GM18498 (cell line): Measurements from ENCODE around the gene CENPF.
"Not testable (repeated sequence)": the region's sequence is repeated elsewhere in the genome, so short reads cannot be mapped to it uniquely, and the experiment has no call there.

Experiments
- ATAC-seq: cut with Tn5 transposase; IDR thresholded peaks from one replicate; pipeline ENCODE4 v1.9.1; 2021; ENCODE audit warnings: mild to moderate bottlenecking, moderate library complexity; ENCODE audit not compliant: unreplicated experiment

The CENPF gene

DNA sequence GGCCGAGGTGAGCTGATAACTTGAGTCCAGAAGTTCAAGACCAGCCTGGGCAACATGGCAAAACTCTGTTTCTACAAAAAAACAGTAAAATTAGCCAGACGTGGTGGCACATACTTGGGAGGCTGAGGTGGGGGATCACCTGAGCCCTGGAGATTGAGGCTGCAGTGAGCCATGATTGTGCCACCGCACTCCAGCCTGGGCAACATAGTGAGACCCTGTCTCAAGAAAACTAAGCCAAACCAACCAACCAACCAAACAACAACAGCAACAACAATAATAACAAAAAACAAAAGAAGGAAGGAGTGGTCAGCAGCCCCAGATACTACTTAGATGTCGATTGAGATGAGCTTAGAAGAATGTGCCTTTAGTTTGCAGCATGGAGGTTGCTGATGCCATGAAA, 47.7 kb downstream of the CENPF start:
- no peak for ATAC-seq

DNA sequence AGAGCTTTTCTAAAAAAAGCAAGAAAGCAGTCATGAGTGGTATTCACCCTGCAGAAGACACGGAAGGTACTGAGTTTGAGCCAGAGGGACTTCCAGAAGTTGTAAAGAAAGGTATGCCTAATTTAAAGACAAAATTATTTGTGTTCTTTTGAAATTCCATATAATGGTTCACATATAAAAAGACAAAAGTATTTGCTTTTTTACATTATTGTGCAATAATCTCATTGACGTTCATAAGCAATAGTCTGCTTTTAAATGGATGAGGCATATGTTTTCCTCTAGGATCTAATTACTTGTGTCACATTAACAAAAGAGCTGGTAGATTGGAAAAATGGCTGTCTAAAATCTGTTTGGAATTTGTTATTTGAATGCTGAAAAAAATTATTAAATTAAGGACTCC, 54.3 kb downstream of the CENPF start:
- ATAC-seq: no peak

DNA sequence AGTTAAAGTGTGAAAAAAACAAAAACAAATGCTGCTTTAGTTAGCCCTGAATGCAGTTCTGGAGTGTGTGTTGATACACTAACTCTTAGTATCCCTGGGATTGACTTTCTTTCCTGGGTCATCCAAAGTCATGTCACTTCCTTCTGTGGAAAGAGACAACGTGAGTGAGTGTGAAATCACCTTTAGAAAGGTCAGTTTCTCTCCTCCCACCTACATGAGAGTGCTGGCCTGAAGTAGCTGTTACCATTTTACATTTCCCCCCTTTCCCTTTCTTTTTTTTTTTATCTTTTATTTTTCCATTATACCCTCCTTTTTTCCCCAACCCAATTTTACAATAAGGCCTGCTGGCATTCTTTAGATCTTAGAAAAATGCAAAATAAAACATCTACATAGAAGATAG, 55.2 kb downstream of the CENPF start:
- no peak for ATAC-seq

DNA sequence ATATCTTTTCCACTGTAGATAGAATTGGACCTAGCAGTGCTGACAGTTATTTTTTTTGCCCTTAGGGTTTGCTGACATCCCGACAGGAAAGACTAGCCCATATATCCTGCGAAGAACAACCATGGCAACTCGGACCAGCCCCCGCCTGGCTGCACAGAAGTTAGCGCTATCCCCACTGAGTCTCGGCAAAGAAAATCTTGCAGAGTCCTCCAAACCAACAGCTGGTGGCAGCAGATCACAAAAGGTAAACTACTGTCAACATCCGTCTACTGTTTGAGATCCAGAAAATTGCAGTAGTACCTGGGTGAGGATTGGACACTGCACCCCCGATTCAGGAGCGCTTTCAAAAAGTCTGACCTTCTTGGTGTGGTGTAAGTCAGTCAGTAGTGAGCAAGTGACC, 55.8 kb downstream of the CENPF start:
- no peak for ATAC-seq

DNA sequence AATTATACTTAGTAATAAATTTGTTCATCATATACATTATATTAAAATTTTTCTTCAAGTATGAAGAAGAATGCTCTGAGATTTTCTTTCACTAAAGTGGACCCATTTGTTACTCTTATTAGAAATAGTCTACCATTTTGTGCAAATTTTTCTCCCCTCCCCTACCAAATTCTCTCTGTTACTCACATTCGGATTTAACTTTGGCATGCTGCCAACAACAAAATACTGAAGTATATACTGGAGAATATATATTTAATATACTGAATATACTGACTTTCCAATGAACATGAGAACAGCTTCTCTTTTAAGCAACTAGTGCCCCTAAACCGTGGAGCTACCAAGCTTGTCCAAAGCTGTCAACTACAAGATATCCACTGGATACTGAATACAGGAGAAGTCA, 57.2 kb downstream of the CENPF start:
- ATAC-seq: no peak

DNA sequence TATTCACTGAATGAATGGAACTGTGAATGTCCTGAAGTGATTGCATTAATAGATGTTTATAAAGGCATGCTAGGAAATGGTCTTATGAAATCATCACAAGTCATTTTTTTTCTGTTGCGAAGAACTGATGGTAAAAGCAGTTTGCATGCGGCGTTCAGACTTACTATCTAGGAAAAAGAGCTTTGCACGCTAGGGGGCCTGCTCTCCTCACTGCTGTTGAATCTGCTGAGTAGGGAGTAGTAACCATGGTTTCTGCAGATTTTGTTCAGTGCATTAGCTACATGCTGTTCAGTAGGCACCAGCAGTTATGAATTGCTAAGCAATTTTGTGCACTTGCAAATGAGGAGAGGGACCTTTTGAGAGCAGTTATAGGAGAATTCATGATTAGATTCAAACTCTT, 57.9 kb downstream of the CENPF start:
- no peak for ATAC-seq

DNA sequence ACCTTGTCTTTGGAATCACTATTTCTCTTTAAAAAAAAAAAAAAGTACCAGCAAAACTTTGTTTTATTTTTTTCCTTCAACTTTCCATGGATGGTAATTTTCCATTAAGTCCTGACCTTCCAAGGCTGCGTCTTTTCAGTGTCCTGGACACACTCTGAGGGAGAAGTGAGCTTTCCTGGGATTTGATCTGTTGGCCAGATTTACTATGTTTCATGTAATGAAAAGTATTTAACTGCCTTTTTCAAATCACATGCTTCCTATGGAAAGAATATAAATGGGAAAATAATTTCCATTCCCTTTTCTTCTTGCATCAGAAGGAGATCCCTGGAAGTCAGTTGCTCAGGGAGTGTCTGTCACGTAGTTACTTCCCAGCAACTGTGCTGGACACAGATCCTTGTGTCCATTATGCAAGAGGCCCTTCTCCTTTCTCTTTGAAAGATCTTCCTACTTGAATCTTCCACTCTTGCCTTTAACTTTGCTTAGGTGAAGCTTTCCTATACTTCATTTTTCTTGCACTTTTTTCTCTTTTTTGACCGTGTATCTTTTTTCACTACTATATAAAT, 59.3 kb downstream of the CENPF start:
- no peak for ATAC-seq

DNA sequence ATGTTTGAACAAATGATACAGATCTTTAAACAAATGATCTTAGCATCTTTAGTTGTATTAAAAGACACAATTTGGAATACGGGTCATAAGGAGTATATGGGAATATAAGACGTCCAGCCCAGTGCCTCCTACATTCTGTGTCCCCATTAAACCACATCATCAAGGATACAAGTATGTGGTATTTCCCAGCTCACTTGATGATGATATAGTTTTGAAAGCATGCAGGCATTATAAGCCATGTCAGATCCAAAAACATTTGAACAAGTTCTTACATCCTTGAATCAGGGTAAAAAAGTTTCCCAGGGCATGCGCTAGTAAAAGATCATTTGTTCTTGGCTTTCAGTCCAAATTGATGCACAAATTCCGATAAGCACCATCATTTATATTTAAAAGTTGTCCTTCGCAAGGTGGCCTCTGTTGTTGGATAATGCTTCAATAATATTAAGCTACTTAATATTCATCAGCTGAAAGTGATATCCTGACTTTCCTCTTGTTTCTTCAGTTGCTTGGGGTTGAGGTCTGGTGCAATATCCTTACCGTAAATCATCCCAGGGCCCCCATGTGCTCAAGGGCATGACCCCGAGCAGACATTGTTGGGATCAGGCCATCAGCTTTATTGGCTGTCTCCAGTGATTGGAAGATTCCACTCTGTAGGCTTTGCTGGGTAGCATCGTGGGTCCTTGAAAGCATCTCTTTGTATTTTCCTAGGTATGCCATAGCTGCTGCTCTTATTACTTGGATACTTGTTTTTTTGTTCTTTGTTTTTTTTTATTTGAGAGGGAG, 61.8 kb downstream of the CENPF start:
- ATAC-seq: no peak

DNA sequence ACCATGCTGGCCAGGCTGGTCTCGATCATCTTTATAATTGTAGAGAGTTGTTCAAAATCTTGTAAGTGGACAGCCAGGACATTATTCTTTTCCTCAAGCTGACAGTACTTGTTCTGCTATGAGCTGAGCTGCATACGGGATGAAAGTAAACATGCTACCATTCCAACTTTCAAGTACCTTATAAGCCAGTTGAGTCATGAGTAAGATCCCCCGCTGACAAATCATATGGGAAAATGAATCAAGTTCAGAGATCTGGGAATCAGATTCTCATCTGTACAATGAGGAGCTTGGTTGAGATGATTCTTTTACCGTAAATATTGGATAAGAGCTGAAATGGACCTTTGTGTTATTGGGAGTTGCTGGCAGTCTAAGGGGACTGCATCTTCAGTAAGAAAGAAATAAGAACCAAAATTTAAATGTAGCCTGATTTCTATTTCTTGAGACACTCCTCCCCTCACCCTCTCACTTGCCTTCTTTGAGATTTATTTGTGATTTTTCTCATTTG, 62.7 kb downstream of the CENPF start:
- no peak for ATAC-seq

DNA sequence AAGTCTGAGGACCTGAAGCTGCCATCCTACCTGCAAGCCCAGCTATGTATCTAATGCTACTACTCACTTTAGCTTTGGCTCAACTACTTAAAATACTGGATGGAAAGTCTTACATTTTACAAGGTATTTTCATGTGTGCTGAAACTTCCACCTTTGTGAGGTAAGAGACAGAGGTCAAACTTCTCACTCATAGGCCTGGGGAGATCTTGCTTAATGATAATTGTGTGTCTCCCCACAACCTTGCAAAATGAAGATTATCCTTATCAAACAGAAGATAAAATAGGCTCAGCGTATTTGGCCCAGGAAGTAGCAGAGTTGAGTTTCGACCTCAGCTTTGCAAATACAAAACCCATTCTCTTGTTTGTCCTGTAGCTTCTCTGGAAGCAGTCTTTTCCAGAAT, 63.7 kb downstream of the CENPF start:
- no peak for ATAC-seq

DNA sequence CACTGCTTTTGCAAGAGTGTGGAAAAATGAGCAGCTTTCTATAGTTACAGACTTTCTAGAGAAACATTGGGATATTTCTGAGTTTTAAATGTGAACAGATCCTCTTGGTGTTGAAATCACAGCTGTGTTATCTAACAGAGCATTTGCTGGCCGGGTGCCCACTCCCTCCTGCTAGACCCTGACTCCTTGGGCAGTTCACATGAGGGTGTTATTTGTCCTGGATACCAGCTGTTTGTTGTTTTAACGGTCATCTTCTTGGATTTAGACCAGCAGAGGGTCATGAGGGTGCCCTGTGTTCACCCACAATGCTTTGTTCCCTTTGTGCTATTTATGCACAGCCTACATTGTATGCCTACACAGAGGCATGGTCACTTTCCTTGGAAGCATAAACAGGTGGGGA, 67.1 kb downstream of the CENPF start:
- ATAC-seq: no peak

DNA sequence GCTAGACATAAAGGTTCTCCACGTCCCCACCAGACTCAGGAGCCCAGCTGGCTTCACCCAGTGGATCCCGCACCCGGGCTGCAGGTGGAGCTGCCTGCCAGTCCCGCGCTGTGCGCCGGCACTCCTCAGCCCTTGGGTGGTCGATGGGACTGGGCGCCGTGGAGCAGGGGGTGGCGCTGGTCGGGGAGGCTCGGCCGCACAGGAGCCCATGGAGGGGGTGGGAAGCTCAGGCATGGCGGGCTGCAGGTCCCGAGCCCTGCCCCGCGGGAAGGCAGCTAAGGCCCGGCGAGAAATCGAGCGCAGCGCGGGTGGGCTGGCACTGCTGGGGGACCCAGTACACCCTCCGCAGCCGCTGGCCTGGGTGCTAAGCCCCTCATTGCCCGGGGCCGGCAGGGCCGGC, 70.0 kb downstream of the CENPF start:
- ATAC-seq: not testable (repeated sequence)

DNA sequence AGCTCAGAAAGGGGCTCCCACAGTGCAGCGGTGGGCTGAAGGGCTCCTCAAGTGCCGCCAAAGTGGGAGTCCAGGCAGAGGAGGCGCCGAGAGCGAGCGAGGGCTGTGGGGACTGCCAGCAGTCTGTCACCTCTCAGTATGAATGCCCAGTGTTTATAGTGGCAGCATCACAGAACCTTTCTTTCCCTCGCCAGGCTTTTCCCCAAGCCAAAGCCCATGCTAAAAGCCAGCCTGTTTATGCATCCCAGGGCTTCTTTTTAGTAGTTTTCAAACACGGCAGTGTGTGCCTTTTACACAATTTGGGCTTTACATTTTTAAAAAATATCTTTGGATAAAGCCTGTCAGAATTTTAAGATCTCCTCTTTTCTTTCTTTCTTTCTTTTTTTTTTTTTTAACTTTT, 70.6 kb downstream of the CENPF start:
- no peak for ATAC-seq

DNA sequence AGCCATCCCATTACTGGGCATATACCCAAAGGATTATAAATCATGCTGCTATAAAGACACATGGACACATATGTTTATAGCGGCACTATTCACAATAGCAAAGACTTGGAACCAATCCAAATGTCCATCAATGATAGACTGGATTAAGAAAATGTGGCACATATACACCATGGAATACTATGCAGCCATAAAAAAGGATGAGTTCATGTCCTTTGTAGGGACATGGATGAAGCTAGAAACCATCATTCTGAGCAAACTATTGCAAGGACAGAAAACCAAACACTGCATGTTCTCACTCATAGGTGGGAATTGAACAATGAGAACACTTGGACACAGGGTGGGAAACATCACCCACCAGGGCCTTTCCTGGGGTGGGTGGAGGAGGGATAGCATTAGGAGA, 72.5 kb downstream of the CENPF start:
- not testable (repeated sequence) for ATAC-seq

DNA sequence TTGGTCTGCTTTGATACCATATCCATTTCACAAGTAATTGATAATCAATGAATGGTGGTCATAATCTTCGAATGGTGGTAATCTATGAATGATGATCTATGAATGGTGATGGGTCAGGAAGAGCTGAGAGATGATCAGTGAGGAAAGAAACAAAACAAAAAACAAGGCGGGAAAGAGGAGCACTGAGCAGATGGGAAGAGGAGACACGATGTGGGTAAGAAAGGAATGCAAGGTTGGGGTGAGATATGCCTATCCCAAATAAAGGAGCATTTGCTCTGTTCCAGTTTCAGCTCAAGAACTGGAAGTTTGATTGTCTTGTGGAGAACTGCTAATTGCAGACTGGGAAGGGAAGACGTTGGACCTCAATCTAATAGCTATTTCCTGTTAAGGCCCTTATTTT, 73.8 kb downstream of the CENPF start:
- ATAC-seq: no peak

DNA sequence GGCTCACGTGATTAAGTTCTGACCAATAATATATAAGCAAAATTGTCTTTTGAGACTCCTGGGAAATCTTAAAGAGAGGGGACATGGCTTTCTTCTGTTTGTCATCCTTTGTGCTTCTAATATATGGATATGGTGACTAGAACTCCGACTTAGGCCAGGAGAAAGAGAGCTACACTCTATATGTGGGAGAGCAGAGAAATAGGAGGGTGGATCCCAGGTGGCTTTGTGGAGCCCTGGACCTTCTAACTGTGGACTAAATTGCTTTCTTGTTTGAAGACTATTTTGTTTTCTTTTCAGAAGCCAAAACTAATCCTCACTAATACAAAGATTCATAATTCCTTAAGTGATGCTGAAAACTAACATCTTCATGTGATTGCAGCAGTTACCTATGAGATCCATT, 75.0 kb downstream of the CENPF start:
- ATAC-seq: no peak

DNA sequence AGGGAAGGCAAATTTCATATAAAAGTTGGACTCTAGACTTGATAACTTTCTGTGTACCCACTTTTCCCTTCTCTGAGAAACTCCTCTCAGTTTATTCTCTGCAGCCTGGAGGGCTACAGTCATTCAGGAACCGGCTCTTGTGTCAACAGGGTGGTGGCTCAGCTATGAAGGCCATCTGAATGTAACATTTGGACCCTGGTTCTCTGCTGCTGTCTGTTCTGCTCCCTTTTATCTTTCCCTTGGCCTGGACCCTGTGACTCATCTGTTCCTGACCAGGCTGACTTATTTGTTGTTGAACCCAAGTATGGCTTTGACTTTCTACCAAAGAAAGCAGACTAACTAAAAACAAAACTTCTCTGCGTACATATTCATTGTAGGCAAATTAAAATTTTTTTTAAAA, 75.4 kb downstream of the CENPF start:
- no peak for ATAC-seq

DNA sequence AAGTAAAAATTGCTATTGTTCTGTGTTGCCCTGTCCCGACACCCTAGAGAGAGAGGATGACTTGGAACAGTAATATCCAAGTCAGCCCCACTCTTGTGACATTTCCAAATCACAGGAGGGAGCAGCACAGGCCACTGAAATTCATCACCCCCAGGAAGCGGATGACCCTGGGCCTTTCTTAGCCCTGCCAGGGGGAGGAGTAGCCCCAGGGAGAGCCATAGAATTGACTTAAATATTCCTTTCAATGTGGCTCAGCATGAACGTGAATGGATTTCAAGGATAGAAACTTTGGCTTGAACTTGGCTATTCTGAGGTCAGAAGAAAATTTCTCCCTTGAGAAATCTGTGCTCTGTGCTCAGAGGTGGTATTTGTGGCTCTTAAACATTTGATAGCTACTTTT, 80.6 kb downstream of the CENPF start:
- ATAC-seq: no peak

DNA sequence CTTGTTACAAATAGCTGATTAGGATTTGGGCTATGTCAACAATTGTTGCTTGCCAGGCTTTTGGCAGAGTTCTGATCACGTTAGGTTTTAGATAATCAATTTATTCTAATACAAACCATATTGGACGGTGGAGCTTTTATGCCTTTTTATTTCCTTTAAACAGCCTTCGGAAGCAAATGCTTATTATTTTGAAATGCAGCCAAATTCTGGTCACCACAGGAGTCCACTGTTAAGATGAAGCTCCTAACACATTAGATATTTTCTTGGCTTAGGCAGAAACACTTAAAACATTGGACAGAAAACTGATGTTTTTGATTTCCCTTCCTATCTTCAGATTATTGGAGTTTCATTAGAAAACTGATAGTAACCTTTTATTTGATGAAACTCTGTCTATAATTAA, 82.9 kb downstream of the CENPF start:
- no peak for ATAC-seq

DNA sequence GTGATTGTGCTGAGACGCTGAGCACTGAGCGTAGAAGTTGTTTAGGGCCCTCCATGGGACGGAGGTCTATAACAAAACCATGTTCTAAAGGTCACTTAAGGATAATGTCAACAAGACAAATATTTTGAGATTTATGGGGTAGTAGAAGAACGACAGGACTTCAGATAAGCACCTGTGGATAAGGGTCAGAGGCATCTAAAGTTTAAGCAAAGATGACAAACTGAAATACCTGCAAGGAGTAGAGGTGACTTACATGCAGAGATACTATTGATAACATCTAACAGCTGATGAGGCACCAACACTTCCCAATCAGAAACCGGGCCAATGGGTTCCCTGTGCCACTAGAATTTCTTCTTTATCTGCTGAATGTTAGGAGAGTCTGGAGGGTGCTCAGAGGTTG, 83.5 kb downstream of the CENPF start:
- no peak for ATAC-seq

DNA sequence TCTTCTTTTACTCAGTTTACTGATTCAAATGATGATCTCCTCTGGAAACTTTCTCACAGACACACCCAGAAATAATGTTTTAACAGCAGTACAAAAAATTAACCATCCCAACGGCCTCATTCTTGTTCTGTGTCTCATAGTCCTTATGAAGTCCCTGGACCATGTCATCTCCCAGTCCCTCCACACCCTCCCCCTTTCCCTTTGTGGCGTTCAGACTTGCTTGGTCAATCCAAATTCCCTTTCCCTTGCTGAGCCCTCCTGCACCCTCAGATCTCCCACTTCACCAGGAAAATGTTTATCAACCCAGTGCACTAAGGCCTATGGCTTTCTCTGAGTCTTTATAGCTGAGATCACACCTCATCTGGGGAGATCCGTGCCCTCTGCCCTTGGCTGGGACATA, 85.9 kb downstream of the CENPF start:
- ATAC-seq: no peak

DNA sequence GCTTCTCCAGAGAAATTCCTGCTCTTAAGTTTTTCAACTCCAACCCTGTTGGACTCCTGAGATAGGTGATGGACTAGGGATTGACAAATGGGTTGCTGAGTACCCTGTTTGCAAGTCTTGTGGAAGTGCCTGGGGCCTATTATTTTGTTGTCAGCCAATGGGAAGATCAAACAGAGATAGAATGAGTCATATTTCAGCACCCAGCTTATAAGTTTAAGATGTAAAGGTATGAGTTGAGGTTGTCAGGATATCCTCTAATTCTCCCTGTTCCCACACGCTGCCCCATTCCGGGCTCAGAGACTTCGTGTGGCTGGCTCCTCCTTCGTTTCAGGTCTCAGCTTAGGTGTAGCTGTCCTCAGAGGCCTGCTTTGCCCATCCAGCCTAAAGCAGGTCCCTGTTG, 91.8 kb downstream of the CENPF start:
- no peak for ATAC-seq

DNA sequence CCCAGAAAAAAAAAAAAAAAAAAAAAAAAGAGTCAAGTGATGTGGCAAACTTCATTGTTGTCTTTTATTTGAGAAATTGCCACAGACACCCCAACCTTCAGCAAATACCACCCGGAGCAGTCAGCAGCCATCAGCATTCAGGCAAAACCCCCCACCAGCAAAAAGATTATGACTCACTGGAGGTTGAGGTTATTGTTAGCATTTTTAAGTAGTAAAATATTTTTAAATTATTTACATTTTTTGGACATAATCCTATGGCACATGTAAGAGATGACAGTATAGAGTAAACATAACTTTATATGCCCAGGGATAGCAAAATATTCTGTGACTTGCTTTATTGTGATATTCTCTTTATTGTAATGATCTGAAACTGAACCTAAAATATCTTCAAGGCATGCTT, 95.6 kb downstream of the CENPF start:
- no peak for ATAC-seq
